ENCODE data around the gene SOX15. TPM values are rescaled to one million over a fixed set of nuclear protein-coding genes. Genes with fewer than 3 reads are reported as not detected.

The SOX15 gene
- total and polyA plus RNA-seq, 2 donors, result 0.94 to 5.2 TPM

- WGBS, result 96% methylated on average over 4 of the region's 4 CpGs
- no peak overlapping the region for H3K27ac ChIP-seq (ENCODE audit: low read depth in 1 of 2, low read length in 1 of 2)
- H3K27me3 ChIP-seq (ENCODE audit: control insufficient read depth in 2 of 2, insufficient read depth in 1 of 2, low read length in 1 of 2), result no peaks in the 10 kb centered on the region
- peaks cover 75 to 93% of the 10 kb centered on the region in 2 donors for H3K36me3 ChIP-seq (ENCODE audit: control insufficient read depth in 2 of 2, insufficient read depth in 2 of 2, low read length in 1 of 2)
- H3K4me1 ChIP-seq (ENCODE audit: control insufficient read depth in 2 of 2, insufficient read depth in 2 of 2, low read length in 2 of 2), result peaks cover 0 to 19% of the 10 kb centered on the region in 2 donors
- no peaks in the 10 kb centered on the region for H3K9me3 ChIP-seq (ENCODE audit: control insufficient read depth in 2 of 2, insufficient read depth in 1 of 2, low read length in 1 of 2)
- DNase-seq (ENCODE audit: low read depth in 6 of 9, low spot score in 9 of 9), result no peak
- H3K4me3 ChIP-seq (ENCODE audit: low read length in 2 of 2), result no peak overlapping the region
These were observed 849 bp upstream of the SOX15 start for GRCh38 chr17:7590743-7591142.

GRCh38 chr17:7589204-7589868, 558 bp downstream of the SOX15 start:
- Histone ChIP-seq H3K36me3 (ENCODE audit: control insufficient read depth in 2 of 2, insufficient read depth in 2 of 2, low read length in 1 of 2) (peaks cover 61 to 81% of the 10 kb centered on the region in 2 donors), H3K9me3 (ENCODE audit: control insufficient read depth in 2 of 2, insufficient read depth in 1 of 2, low read length in 1 of 2) (no peaks in the 10 kb centered on the region), H3K27me3 (ENCODE audit: control insufficient read depth in 2 of 2, insufficient read depth in 1 of 2, low read length in 1 of 2) (no peaks in the 10 kb centered on the region), H3K4me1 (ENCODE audit: control insufficient read depth in 2 of 2, insufficient read depth in 2 of 2, low read length in 2 of 2) (peaks cover 7 to 34% of the 10 kb centered on the region in 2 donors), H3K4me3 (ENCODE audit: low read length in 2 of 2) (peak overlapping the region in 1 of 2 donors; percentile 8), H3K27ac (ENCODE audit: low read depth in 1 of 2, low read length in 1 of 2) (peak overlapping the region in 1 of 2 donors; percentile 43)
- peak in 3 of 9 donors; percentile 61 to 81 (median 78) for DNase-seq (ENCODE audit: low read depth in 6 of 9, low spot score in 9 of 9)
- 52% methylated on average over 56 of the region's 56 CpGs for WGBS

- peaks cover 8 to 38% of the 10 kb centered on the region in 2 donors for H3K4me1 ChIP-seq (ENCODE audit: control insufficient read depth in 2 of 2, insufficient read depth in 2 of 2, low read length in 2 of 2)
- WGBS, result 93% methylated on average over 30 of the region's 30 CpGs
- no peak for DNase-seq (ENCODE audit: low read depth in 6 of 9, low spot score in 9 of 9)
- H3K9me3 ChIP-seq (ENCODE audit: control insufficient read depth in 2 of 2, insufficient read depth in 1 of 2, low read length in 1 of 2), result no peaks in the 10 kb centered on the region
- peak overlapping the region in 1 of 2 donors; percentile 8 for H3K4me3 ChIP-seq (ENCODE audit: low read length in 2 of 2)
- H3K36me3 ChIP-seq (ENCODE audit: control insufficient read depth in 2 of 2, insufficient read depth in 2 of 2, low read length in 1 of 2), result peaks cover 56 to 74% of the 10 kb centered on the region in 2 donors
- H3K27me3 ChIP-seq (ENCODE audit: control insufficient read depth in 2 of 2, insufficient read depth in 1 of 2, low read length in 1 of 2), result no peaks in the 10 kb centered on the region
- peak overlapping the region in 1 of 2 donors; percentile 47 for H3K27ac ChIP-seq (ENCODE audit: low read depth in 1 of 2, low read length in 1 of 2)
These were observed 1.2 kb downstream of the SOX15 start for GRCh38 chr17:7588553-7589203.

GRCh38 chr17:7587420-7588151, 2.3 kb downstream of the SOX15 start:
- 91% methylated on average over 12 of the region's 12 CpGs for WGBS
- H3K9me3 ChIP-seq (ENCODE audit: control insufficient read depth in 2 of 2, insufficient read depth in 1 of 2, low read length in 1 of 2), result peaks cover 0 to 7% of the 10 kb centered on the region in 2 donors
- peak overlapping the region in 1 of 2 donors; percentile 57 for H3K27ac ChIP-seq (ENCODE audit: low read depth in 1 of 2, low read length in 1 of 2)
- DNase-seq (ENCODE audit: low read depth in 6 of 9, low spot score in 9 of 9), result no peak
- peaks cover 11 to 47% of the 10 kb centered on the region in 2 donors for H3K4me1 ChIP-seq (ENCODE audit: control insufficient read depth in 2 of 2, insufficient read depth in 2 of 2, low read length in 2 of 2)
- H3K36me3 ChIP-seq (ENCODE audit: control insufficient read depth in 2 of 2, insufficient read depth in 2 of 2, low read length in 1 of 2), result peaks cover 45 to 63% of the 10 kb centered on the region in 2 donors
- H3K27me3 ChIP-seq (ENCODE audit: control insufficient read depth in 2 of 2, insufficient read depth in 1 of 2, low read length in 1 of 2), result no peaks in the 10 kb centered on the region
- no peak overlapping the region for H3K4me3 ChIP-seq (ENCODE audit: low read length in 2 of 2)

- WGBS, result 97% methylated on average over 9 of the region's 9 CpGs
- DNase-seq (ENCODE audit: low read depth in 6 of 9, low spot score in 9 of 9), result no peak
These were observed 3.0 kb downstream of the SOX15 start for GRCh38 chr17:7586673-7587419.

GRCh38 chr17:7583253-7584109, 6.4 kb downstream of the SOX15 start, which contains the start of gene MPDU1:
Gene MPDU1 (plus strand): TSS chr17:7583852. CDS start chr17:7583863, 11 bp downstream.
- peaks cover 0 to 12% of the 10 kb centered on the region in 2 donors for H3K9me3 ChIP-seq (ENCODE audit: control insufficient read depth in 2 of 2, insufficient read depth in 1 of 2, low read length in 1 of 2)
- 22% methylated on average over 69 of the region's 69 CpGs for WGBS
- peak within 1 kb of the TSS; percentile 68 to 91 for H3K4me3 ChIP-seq (ENCODE audit: low read length in 2 of 2)
- peak; percentile 91 to 98 (median 95) for DNase-seq (ENCODE audit: low read depth in 6 of 9, low spot score in 9 of 9)
- peaks cover 23 to 69% of the 10 kb centered on the region in 2 donors for H3K4me1 ChIP-seq (ENCODE audit: control insufficient read depth in 2 of 2, insufficient read depth in 2 of 2, low read length in 2 of 2)
- no peaks in the 10 kb centered on the region for H3K27me3 ChIP-seq (ENCODE audit: control insufficient read depth in 2 of 2, insufficient read depth in 1 of 2, low read length in 1 of 2)
- H3K27ac ChIP-seq (ENCODE audit: low read depth in 1 of 2, low read length in 1 of 2), result peak within 1 kb of the TSS; percentile 96 to 98
- peaks cover 38 to 48% of the 10 kb centered on the region in 2 donors for H3K36me3 ChIP-seq (ENCODE audit: control insufficient read depth in 2 of 2, insufficient read depth in 2 of 2, low read length in 1 of 2)

More at GRCh38 chr17:7586673-7587419, 3.0 kb downstream of the SOX15 start:
- Histone ChIP-seq H3K36me3 (ENCODE audit: control insufficient read depth in 2 of 2, insufficient read depth in 2 of 2, low read length in 1 of 2) (peaks cover 37 to 56% of the 10 kb centered on the region in 2 donors), H3K4me3 (ENCODE audit: low read length in 2 of 2) (no peak overlapping the region), H3K27me3 (ENCODE audit: control insufficient read depth in 2 of 2, insufficient read depth in 1 of 2, low read length in 1 of 2) (no peaks in the 10 kb centered on the region), H3K27ac (ENCODE audit: low read depth in 1 of 2, low read length in 1 of 2) (no peak overlapping the region), H3K4me1 (ENCODE audit: control insufficient read depth in 2 of 2, insufficient read depth in 2 of 2, low read length in 2 of 2) (peaks cover 19 to 55% of the 10 kb centered on the region in 2 donors), H3K9me3 (ENCODE audit: control insufficient read depth in 2 of 2, insufficient read depth in 1 of 2, low read length in 1 of 2) (peaks cover 0 to 12% of the 10 kb centered on the region in 2 donors)

GRCh38 chr17:7582396-7583252, 7.3 kb downstream of the SOX15 start:
- Histone ChIP-seq H3K4me3 (ENCODE audit: low read length in 2 of 2) (peak overlapping the region; percentile 68 to 91), H3K9me3 (ENCODE audit: control insufficient read depth in 2 of 2, insufficient read depth in 1 of 2, low read length in 1 of 2) (peaks cover 0 to 12% of the 10 kb centered on the region in 2 donors), H3K36me3 (ENCODE audit: control insufficient read depth in 2 of 2, insufficient read depth in 2 of 2, low read length in 1 of 2) (peaks cover 38 to 49% of the 10 kb centered on the region in 2 donors), H3K4me1 (ENCODE audit: control insufficient read depth in 2 of 2, insufficient read depth in 2 of 2, low read length in 2 of 2) (peaks cover 23 to 67% of the 10 kb centered on the region in 2 donors), H3K27me3 (ENCODE audit: control insufficient read depth in 2 of 2, insufficient read depth in 1 of 2, low read length in 1 of 2) (no peaks in the 10 kb centered on the region), H3K27ac (ENCODE audit: low read depth in 1 of 2, low read length in 1 of 2) (peak overlapping the region; percentile 96 to 98)
- no peak for DNase-seq (ENCODE audit: low read depth in 6 of 9, low spot score in 9 of 9)
- 91% methylated on average over 36 of the region's 36 CpGs for WGBS
